Nephron (organoid): ENCODE measurements around the gene PYGM.

Experiments
- H3K27ac Mint-ChIP-seq, 3 experiments: 2 replicates each; pipeline ENCODE4 v1.8.0; 2020; ENCODE audit warnings: mixed read lengths in 3 of 3, mild to moderate bottlenecking in 2 of 3, moderate library complexity in 1 of 3
- H3K27me3 Mint-ChIP-seq: 2 replicates; pipeline ENCODE4 v1.8.0; 2021; ENCODE audit warnings: low read depth, mild to moderate bottlenecking, moderate library complexity, mixed read lengths
- H3K36me3 Mint-ChIP-seq: 2 replicates; pipeline ENCODE4 v1.8.0; 2020; ENCODE audit warnings: low read depth, mixed read lengths
- H3K4me1 Mint-ChIP-seq: 2 replicates; pipeline ENCODE4 v1.8.0; 2020; ENCODE audit warnings: mixed read lengths
- H3K4me3 Mint-ChIP-seq, 3 experiments: 2 replicates each; pipeline ENCODE4 v1.8.0; 2020; ENCODE audit warnings: mild to moderate bottlenecking in 3 of 3, mixed read lengths in 3 of 3, moderate library complexity in 2 of 3
- H3K9me3 Mint-ChIP-seq: 2 replicates; pipeline ENCODE4 v1.8.0; 2020; ENCODE audit warnings: mixed read lengths
- TF ChIP-seq, protein P1 (sequence below), 3 experiments: fragments of 200-600 bp; sonication (generic); IDR thresholded peaks; one replicate each; pipeline ENCODE4 v1.5.0; 2021; ENCODE audit warnings: antibody characterized with exemption in 3 of 3; ENCODE audit not compliant: unreplicated experiment in 3 of 3

PYGM gene

DNA sequence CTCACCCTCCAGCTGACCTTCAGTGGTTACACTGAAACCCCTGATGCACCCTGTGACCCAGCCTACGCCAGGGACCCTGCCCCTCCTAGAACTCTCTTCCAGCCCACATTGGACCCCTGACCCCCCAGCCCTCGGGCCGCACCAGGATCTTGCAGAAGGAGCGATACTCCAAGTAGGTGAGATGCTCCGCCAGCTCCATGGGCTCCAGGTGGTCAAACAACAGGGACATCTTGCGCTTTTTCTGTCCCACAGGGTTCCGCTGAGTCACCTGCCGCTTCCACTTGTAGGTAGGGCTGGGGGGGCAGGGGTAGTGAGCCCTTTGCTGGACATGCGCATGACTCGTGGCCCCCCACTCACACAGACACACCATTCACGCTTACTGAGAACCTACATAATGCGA lies 19.9 kb downstream of the PYGM start:
- H3K9me3 Mint-ChIP-seq = no peaks in the 10 kb centered on the region
- no peak overlapping the region for H3K4me3 Mint-ChIP-seq
- H3K36me3 Mint-ChIP-seq = no peaks in the 10 kb centered on the region
- peaks cover 57% of the 10 kb centered on the region for H3K27me3 Mint-ChIP-seq
- TF ChIP-seq, protein P1, sequence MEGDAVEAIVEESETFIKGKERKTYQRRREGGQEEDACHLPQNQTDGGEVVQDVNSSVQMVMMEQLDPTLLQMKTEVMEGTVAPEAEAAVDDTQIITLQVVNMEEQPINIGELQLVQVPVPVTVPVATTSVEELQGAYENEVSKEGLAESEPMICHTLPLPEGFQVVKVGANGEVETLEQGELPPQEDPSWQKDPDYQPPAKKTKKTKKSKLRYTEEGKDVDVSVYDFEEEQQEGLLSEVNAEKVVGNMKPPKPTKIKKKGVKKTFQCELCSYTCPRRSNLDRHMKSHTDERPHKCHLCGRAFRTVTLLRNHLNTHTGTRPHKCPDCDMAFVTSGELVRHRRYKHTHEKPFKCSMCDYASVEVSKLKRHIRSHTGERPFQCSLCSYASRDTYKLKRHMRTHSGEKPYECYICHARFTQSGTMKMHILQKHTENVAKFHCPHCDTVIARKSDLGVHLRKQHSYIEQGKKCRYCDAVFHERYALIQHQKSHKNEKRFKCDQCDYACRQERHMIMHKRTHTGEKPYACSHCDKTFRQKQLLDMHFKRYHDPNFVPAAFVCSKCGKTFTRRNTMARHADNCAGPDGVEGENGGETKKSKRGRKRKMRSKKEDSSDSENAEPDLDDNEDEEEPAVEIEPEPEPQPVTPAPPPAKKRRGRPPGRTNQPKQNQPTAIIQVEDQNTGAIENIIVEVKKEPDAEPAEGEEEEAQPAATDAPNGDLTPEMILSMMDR (IDR thresholded peaks at IDR 0.05; ENCODE audit: unreplicated experiment in 3 of 3) = no peak
- no peak overlapping the region for H3K27ac Mint-ChIP-seq
- H3K4me1 Mint-ChIP-seq = peaks cover 13% of the 10 kb centered on the region

DNA sequence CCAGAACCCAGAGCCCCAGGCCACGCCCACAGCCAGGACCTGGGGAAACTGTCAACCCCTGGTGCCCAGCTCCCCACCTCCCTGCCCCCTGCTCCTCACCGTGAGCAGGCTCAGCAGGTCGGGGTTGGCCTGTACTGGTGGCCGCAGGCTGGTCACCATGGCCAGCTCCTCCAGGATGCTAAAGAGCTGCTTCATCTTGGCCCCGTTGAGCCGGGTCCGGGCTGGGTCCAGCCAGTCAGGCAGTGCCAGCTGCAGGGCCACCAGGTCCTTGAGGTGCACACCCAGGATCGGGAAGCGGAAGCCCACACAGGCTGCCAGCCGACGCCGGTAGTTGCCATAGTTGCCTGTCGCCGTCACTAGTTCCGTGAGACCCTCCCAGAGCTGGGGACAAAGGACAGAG lies 23.1 kb downstream of the PYGM start:
- TF ChIP-seq, protein P1 (IDR thresholded peaks at IDR 0.05; ENCODE audit: unreplicated experiment in 3 of 3) = no peak
- peaks cover 5% of the 10 kb centered on the region for H3K4me1 Mint-ChIP-seq
- H3K9me3 Mint-ChIP-seq = no peaks in the 10 kb centered on the region
- no peaks in the 10 kb centered on the region for H3K36me3 Mint-ChIP-seq
- H3K4me3 Mint-ChIP-seq = no peak overlapping the region
- H3K27ac Mint-ChIP-seq = no peak overlapping the region
- H3K27me3 Mint-ChIP-seq = peaks cover 39% of the 10 kb centered on the region

DNA sequence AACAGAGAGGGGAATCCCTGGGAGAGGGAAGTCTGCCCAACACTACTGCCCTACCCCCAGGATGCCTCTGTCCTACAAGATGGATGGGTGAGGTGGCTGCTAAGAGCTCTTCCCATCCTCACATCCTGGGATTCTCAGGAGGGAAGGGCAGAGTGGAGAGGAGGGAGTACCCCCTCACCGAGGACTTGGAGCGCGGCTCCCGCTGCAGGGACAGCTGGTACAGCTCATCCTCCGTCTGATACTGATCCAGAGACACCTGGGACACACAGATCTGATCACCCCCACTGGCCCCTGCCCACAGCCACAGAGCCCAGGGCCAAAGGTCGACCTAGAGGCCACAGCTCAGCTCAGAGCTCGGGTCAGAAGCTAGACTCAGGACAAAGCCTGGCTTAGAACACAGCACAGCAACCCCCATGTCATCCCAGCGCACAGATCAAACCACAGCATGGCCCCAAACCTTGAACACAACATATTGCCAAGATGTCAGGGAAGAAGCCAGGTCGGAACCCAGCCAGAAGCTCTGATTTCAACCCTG lies 24.0 kb downstream of the PYGM start:
- no peak overlapping the region for H3K27ac Mint-ChIP-seq
- H3K36me3 Mint-ChIP-seq = no peaks in the 10 kb centered on the region
- H3K9me3 Mint-ChIP-seq = no peaks in the 10 kb centered on the region
- H3K27me3 Mint-ChIP-seq = peaks cover 32% of the 10 kb centered on the region
- peaks cover 5% of the 10 kb centered on the region for H3K4me1 Mint-ChIP-seq
- H3K4me3 Mint-ChIP-seq = no peak overlapping the region
- TF ChIP-seq, protein P1 (IDR thresholded peaks at IDR 0.05; ENCODE audit: unreplicated experiment in 3 of 3) = no peak

DNA sequence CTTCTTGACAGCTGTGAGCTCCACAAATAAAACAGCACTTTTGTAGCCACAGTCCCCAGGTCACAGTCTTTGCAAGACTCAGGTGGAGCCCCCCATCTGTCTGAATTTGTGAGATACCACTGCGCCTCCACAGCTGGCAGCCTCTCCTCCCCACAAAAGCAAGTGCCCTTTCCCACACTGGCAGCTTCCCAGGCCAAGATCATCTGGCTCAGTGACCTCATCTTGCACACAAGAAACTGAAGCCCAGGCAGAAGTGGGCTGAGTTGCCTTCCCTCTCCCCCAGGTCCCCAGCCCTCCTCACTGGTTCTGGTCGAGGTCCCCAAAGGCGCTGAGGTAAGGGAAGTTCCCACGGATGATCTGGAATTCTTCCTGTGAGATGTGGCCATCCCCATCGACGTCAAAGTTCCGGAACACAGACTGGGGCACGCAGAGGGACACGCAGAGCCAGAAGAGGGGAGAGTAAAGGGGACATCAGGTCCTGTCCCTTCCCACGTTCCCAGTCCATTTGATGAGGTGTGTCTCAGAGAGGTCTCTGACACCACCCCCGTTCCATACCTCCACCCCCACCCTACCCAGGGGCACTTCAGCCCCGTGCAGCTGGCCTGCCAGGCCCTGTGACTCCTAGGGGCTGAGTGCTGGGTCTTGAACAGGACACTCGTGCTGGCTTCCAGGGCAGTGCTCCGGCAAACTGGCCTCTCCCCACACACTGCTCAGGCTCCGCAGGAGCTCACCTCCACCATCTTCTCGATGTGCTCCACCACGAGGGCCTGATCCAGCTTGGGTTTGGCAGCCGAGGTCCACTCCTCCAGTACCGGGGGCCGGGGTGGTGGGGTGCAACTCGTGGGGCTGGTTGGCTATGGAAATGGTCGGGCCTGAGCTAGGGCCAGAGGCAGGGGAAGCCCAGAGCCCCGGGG lies 24.7 kb downstream of the PYGM start:
- H3K4me1 Mint-ChIP-seq = peaks cover 5% of the 10 kb centered on the region
- H3K27me3 Mint-ChIP-seq = peaks cover 28% of the 10 kb centered on the region
- H3K4me3 Mint-ChIP-seq = no peak overlapping the region
- TF ChIP-seq, protein P1 (IDR thresholded peaks at IDR 0.05; ENCODE audit: unreplicated experiment in 3 of 3) = no peak
- no peaks in the 10 kb centered on the region for H3K36me3 Mint-ChIP-seq
- H3K9me3 Mint-ChIP-seq = no peaks in the 10 kb centered on the region
- H3K27ac Mint-ChIP-seq = no peak overlapping the region

DNA sequence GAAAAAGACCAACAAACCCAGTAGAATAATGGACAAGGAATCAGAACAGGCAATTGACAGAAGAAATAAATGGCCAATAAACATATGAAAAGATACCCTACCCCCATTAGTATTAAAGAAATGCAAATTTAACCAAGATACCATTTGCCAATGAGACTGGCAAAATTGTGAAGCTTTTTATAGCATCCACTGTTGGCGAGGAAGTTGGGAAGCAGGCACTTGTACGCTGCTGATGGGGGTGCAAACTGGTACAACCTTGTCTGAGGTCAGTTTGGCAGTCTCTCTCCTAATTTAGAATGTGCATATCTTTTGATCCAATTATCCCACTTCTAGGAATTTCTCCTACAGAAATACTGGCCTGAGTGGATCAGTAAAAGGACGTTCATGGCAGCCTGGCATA lies 28.2 kb downstream of the PYGM start:
- Mint-ChIP-seq H3K36me3 (no peaks in the 10 kb centered on the region), H3K27ac (no peak overlapping the region), H3K9me3 (no peaks in the 10 kb centered on the region), H3K27me3 (peaks cover 16% of the 10 kb centered on the region), H3K4me3 (no peak overlapping the region), H3K4me1 (peaks cover 8% of the 10 kb centered on the region)
- TF ChIP-seq, protein P1 (IDR thresholded peaks at IDR 0.05; ENCODE audit: unreplicated experiment in 3 of 3) = no peak
